Ramos (cell line): Measurements from ENCODE around the gene PMVK.

Source experiments
- in situ Hi-C: fragments of 300-500 bp; cut with MboI; formaldehyde crosslinking; loops from one replicate; pipeline ENCODE4 v1.14.3; 2022; ENCODE audit warnings: low sequenced_read_pairs; ENCODE audit not compliant: unreplicated experiment

The PMVK gene

GRCh38 chr1:154967331-154967950, 30.9 kb upstream of the PMVK start:
- in situ Hi-C loops = no loop called here

GRCh38 chr1:154966111-154966510, 29.6 kb upstream of the PMVK start:
- in situ Hi-C loops = no loop called here

- in situ Hi-C loops = no loop called here
Observed at GRCh38 chr1:154964359-154964758, 27.8 kb upstream of the PMVK start.

GRCh38 chr1:154963643-154964042, 27.1 kb upstream of the PMVK start:
- in situ Hi-C loops = no loop called here

- in situ Hi-C loops = no loop called here
Observed at GRCh38 chr1:154962795-154963330, 26.3 kb upstream of the PMVK start.

- in situ Hi-C loops = no loop called here
Observed at GRCh38 chr1:154962156-154962749, 25.7 kb upstream of the PMVK start.

- in situ Hi-C loops = no loop called here
Observed at GRCh38 chr1:154961207-154962155, 25.0 kb upstream of the PMVK start, which contains the start of gene PYGO2. Gene PYGO2, minus strand, starts transcription at chr1:154961782. Its CDS starts 206 bp downstream, at chr1:154961576.

GRCh38 chr1:154960446-154961136, 24.1 kb upstream of the PMVK start:
- in situ Hi-C loops = no loop called here

GRCh38 chr1:154959426-154959780, 22.9 kb upstream of the PMVK start:
- in situ Hi-C loops = no loop called here

GRCh38 chr1:154958681-154959425, 22.3 kb upstream of the PMVK start:
- in situ Hi-C loops = no loop called here

- in situ Hi-C loops = no loop called here
Observed at GRCh38 chr1:154958036-154958435, 21.5 kb upstream of the PMVK start.

GRCh38 chr1:154957091-154957657, 20.7 kb upstream of the PMVK start:
- in situ Hi-C loops = no loop called here

- in situ Hi-C loops = no loop called here
Observed at GRCh38 chr1:154956544-154956941, 20.0 kb upstream of the PMVK start.

- in situ Hi-C loops = no loop called here
Observed at GRCh38 chr1:154955718-154956543, 19.4 kb upstream of the PMVK start, which contains the start of gene PBXIP1. Gene PBXIP1, minus strand, starts transcription at chr1:154956099. Its CDS starts 2,378 bp downstream, at chr1:154953721.

GRCh38 chr1:154955039-154955717, 18.7 kb upstream of the PMVK start:
- in situ Hi-C loops = no loop called here

GRCh38 chr1:154954541-154954940, 18.0 kb upstream of the PMVK start:
- in situ Hi-C loops = no loop called here

- in situ Hi-C loops = no loop called here
Observed at GRCh38 chr1:154953611-154954038, 17.1 kb upstream of the PMVK start.

- in situ Hi-C loops = no loop called here
Observed at GRCh38 chr1:154952664-154953063, 16.1 kb upstream of the PMVK start.
